ENCODE data around the gene CALHM2.

DNA sequence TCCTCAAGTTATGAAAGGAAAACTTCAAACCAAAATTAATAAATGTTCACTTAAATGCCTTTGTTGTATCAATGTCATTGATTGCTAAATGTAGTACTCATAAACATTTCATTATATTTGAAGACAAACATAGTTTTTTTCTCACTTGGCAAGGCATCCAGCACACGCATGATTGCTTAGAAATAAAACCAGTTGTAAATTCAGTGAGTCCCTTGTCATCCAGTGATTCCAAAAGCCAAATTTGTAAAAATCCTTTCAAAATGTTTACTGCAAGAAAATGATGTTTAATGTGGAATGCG is 35.2 kb upstream of the CALHM2 start:
- TF ChIP-seq, protein P1, sequence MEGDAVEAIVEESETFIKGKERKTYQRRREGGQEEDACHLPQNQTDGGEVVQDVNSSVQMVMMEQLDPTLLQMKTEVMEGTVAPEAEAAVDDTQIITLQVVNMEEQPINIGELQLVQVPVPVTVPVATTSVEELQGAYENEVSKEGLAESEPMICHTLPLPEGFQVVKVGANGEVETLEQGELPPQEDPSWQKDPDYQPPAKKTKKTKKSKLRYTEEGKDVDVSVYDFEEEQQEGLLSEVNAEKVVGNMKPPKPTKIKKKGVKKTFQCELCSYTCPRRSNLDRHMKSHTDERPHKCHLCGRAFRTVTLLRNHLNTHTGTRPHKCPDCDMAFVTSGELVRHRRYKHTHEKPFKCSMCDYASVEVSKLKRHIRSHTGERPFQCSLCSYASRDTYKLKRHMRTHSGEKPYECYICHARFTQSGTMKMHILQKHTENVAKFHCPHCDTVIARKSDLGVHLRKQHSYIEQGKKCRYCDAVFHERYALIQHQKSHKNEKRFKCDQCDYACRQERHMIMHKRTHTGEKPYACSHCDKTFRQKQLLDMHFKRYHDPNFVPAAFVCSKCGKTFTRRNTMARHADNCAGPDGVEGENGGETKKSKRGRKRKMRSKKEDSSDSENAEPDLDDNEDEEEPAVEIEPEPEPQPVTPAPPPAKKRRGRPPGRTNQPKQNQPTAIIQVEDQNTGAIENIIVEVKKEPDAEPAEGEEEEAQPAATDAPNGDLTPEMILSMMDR (optimal IDR thresholded peaks at IDR 0.05 in 1 of 3, IDR thresholded peaks at IDR 0.05 in 1 of 3, conservative IDR thresholded peaks at IDR 0.05 in 1 of 3; ENCODE audit: extremely low read depth in 1 of 3, insufficient read depth in 2 of 3, low read length in 3 of 3): no peak
- TF ChIP-seq EZH2 (IDR thresholded peaks at IDR 0.05; ENCODE audit: low read length): no peak

All from keratinocyte (primary cell).